Caco-2 (cell line): ENCODE data around the gene PDE10A. TPM values are rescaled to one million over a fixed set of nuclear protein-coding genes. Genes with fewer than 3 reads are reported as not detected.

Experiments used
- BruUV-seq: library from RNA; stranded (reverse); fragments of 400-500 nt; replicated peaks from 2 replicates; lab custom pipeline; 2021; lab: Mats Ljungman, UMichigan
- CTCF ChIA-PET: fragments of 300-600 bp; sonication (Branson Sonifier 250); formaldehyde crosslinking; loops from one replicate; lab custom pipeline; 2022; ENCODE audit warnings: antibody characterized with exemption; lab: Charles Lee
- POLR2A ChIA-PET: fragments of 300-600 bp; sonication (Branson Sonifier 250); formaldehyde crosslinking; loops from one replicate; lab custom pipeline; 2022; ENCODE audit warnings: antibody characterized with exemption; lab: Charles Lee
- DNase-seq, 2 experiments: peaks; one replicate each; pipeline versions ENCODE4 v3.0.0 to v3.0.0-alpha.2; 2020 to 2022
- H3K27me3 ChIP-seq: replicated peaks from 2 replicates; pipeline ENCODE4 v1.6.0; 2011; ENCODE audit warnings: low read length; ENCODE audit not compliant: control insufficient read depth, insufficient read depth
- H3K36me3 ChIP-seq: 2 replicates; pipeline ENCODE4 v1.5.1; 2011; ENCODE audit warnings: low read length; ENCODE audit not compliant: control insufficient read depth, insufficient read depth
- H3K4me1 ChIP-seq: fragments of 250-450 bp; sonication (Bioruptor Pico); 2 replicates; pipeline ENCODE4 v1.5.1; 2020; ENCODE audit warnings: mild to moderate bottlenecking
- H3K4me3 ChIP-seq: 2 replicates; pipeline ENCODE4 v1.5.1; 2011; ENCODE audit warnings: low read depth, mild to moderate bottlenecking, control low read depth, low read length
- H3K9me3 ChIP-seq: fragments of 250-450 bp; sonication (Bioruptor Pico); 2 replicates; pipeline ENCODE4 v1.5.1; 2020; ENCODE audit warnings: mild to moderate bottlenecking, moderate library complexity
- H3K27ac Mint-ChIP-seq: one replicate; pipeline ENCODE4 v1.8.0; 2022; ENCODE audit warnings: mixed read lengths; ENCODE audit not compliant: unreplicated experiment
- H3K27me3 Mint-ChIP-seq: one replicate; pipeline ENCODE4 v1.8.0; 2022; ENCODE audit warnings: mixed read lengths; ENCODE audit not compliant: insufficient read depth, unreplicated experiment
- H3K36me3 Mint-ChIP-seq: one replicate; pipeline ENCODE4 v1.8.0; 2022; ENCODE audit warnings: mild to moderate bottlenecking, mixed read lengths; ENCODE audit not compliant: insufficient read depth, unreplicated experiment
- H3K4me1 Mint-ChIP-seq: one replicate; pipeline ENCODE4 v1.8.0; 2022; ENCODE audit warnings: low read depth, mixed read lengths; ENCODE audit not compliant: unreplicated experiment
- H3K4me3 Mint-ChIP-seq: one replicate; pipeline ENCODE4 v1.8.0; 2022; ENCODE audit warnings: mild to moderate bottlenecking, moderate library complexity, mixed read lengths; ENCODE audit not compliant: unreplicated experiment
- H3K9me3 Mint-ChIP-seq: one replicate; pipeline ENCODE4 v1.8.0; 2022; ENCODE audit warnings: mixed read lengths; ENCODE audit not compliant: unreplicated experiment
- CTCF ChIP-seq, 2 experiments: fragments of 200-600 bp in 1 of 2; IDR thresholded peaks; 1 replicate in 1 of 2; 2 replicates in 1 of 2; pipeline versions ENCODE4 v1.5.1 to v1.8.0; 2011 to 2022; ENCODE audit warnings: antibody characterized with exemption in 1 of 2, control low read depth in 1 of 2, inconsistent platforms in 1 of 2, low read depth in 1 of 2, low read length in 1 of 2, mild to moderate bottlenecking in 1 of 2, moderate library complexity in 1 of 2; ENCODE audit not compliant: insufficient read depth in 1 of 2, severe bottlenecking in 1 of 2, unreplicated experiment in 1 of 2
- intact Hi-C: fragments of 100-400 bp; cut with micrococcal nuclease; formaldehyde crosslinking; loops from one replicate; pipeline ENCODE4 v1.10.0; 2022; ENCODE audit not compliant: unreplicated experiment
- total RNA-seq: library from RNA; stranded (reverse); gene quantifications from 2 replicates; pipeline ENCODE4 v1.2.3, GENCODE V29; 2022

Gene PDE10A
- total RNA-seq, 1 experiment from 2014 or later, result 3.4 TPM

GRCh38 chr6:165404296-165404695 lies 258.7 kb downstream of the PDE10A start:
- H3K4me1 ChIP-seq, result no peaks in the 10 kb centered on the region
- no peak for TF ChIP-seq CTCF (IDR thresholded peaks at IDR 0.05; ENCODE audit: insufficient read depth in 1 of 2, low read depth in 1 of 2, low read length in 1 of 2, severe bottlenecking in 1 of 2, unreplicated experiment in 1 of 2)
- no peak overlapping the region for H3K4me3 ChIP-seq
- H3K36me3 ChIP-seq, result no peaks in the 10 kb centered on the region
- H3K4me3 Mint-ChIP-seq, result no peak overlapping the region
- ChIA-PET CTCF (no interaction called here), POLR2A (no interaction called here)
- no peaks in the 10 kb centered on the region for H3K9me3 Mint-ChIP-seq
- H3K27ac Mint-ChIP-seq, result no peak overlapping the region
- no peaks in the 10 kb centered on the region for H3K27me3 Mint-ChIP-seq
- no peaks in the 10 kb centered on the region for H3K36me3 Mint-ChIP-seq
- no peaks in the 10 kb centered on the region for H3K9me3 ChIP-seq
- BruUV-seq, result no TSS peak
- no peaks in the 10 kb centered on the region for H3K4me1 Mint-ChIP-seq
- no peaks in the 10 kb centered on the region for H3K27me3 ChIP-seq
- DNase-seq, result no peak
- intact Hi-C loops, result no loop called here

GRCh38 chr6:165403006-165403595 lies 259.9 kb downstream of the PDE10A start:
- no peaks in the 10 kb centered on the region for H3K36me3 ChIP-seq
- no peaks in the 10 kb centered on the region for H3K4me1 Mint-ChIP-seq
- H3K27me3 ChIP-seq, result no peaks in the 10 kb centered on the region
- H3K9me3 Mint-ChIP-seq, result no peaks in the 10 kb centered on the region
- BruUV-seq, result no TSS peak
- H3K4me1 ChIP-seq, result no peaks in the 10 kb centered on the region
- H3K4me3 Mint-ChIP-seq, result no peak overlapping the region
- no peaks in the 10 kb centered on the region for H3K27me3 Mint-ChIP-seq
- POLR2A ChIA-PET, result no interaction called here
- TF ChIP-seq CTCF (IDR thresholded peaks at IDR 0.05; ENCODE audit: insufficient read depth in 1 of 2, low read depth in 1 of 2, low read length in 1 of 2, severe bottlenecking in 1 of 2, unreplicated experiment in 1 of 2), result no peak
- no peak for DNase-seq
- H3K9me3 ChIP-seq, result no peaks in the 10 kb centered on the region
- no peaks in the 10 kb centered on the region for H3K36me3 Mint-ChIP-seq
- no peak overlapping the region for H3K4me3 ChIP-seq
- CTCF ChIA-PET, result no interaction called here
- intact Hi-C loops, result no loop called here
- H3K27ac Mint-ChIP-seq, result no peak overlapping the region

- H3K36me3 Mint-ChIP-seq, result no peaks in the 10 kb centered on the region
- H3K27me3 ChIP-seq, result no peaks in the 10 kb centered on the region
- ChIA-PET CTCF (no interaction called here), POLR2A (no interaction called here)
- DNase-seq, result no peak
- H3K36me3 ChIP-seq, result no peaks in the 10 kb centered on the region
- no peaks in the 10 kb centered on the region for H3K9me3 Mint-ChIP-seq
- intact Hi-C loops, result no loop called here
- no peak overlapping the region for H3K27ac Mint-ChIP-seq
- no peaks in the 10 kb centered on the region for H3K4me1 Mint-ChIP-seq
- no TSS peak for BruUV-seq
- no peaks in the 10 kb centered on the region for H3K9me3 ChIP-seq
- no peak overlapping the region for H3K4me3 Mint-ChIP-seq
- H3K27me3 Mint-ChIP-seq, result no peaks in the 10 kb centered on the region
- no peak for TF ChIP-seq CTCF (IDR thresholded peaks at IDR 0.05; ENCODE audit: insufficient read depth in 1 of 2, low read depth in 1 of 2, low read length in 1 of 2, severe bottlenecking in 1 of 2, unreplicated experiment in 1 of 2)
- no peaks in the 10 kb centered on the region for H3K4me1 ChIP-seq
- no peak overlapping the region for H3K4me3 ChIP-seq
Measured at GRCh38 chr6:165401092-165401491, 261.9 kb downstream of the PDE10A start.
